OCI-M2 (cell line): ENCODE measurements around the gene VSTM2B.
"Not testable (repeated sequence)": the region's sequence is repeated elsewhere in the genome, so short reads cannot be mapped to it uniquely, and the experiment has no call there.

Experiments used
- DNase-seq: peaks from one replicate; lab custom pipeline; 2025; ENCODE audit not compliant: unreplicated experiment; lab: John Stamatoyannopoulos, UW

The VSTM2B gene

GRCh38 chr19:29544656-29545360, 19.0 kb downstream of the VSTM2B start:
- DNase-seq, result no peak

GRCh38 chr19:29545447-29545846, 19.7 kb downstream of the VSTM2B start:
- DNase-seq, result not testable (repeated sequence)

- no peak for DNase-seq
Measured at GRCh38 chr19:29545866-29546582, 20.2 kb downstream of the VSTM2B start.

- DNase-seq, result no peak
Measured at GRCh38 chr19:29546583-29547190, 20.9 kb downstream of the VSTM2B start.

GRCh38 chr19:29547361-29547960, 21.7 kb downstream of the VSTM2B start:
- DNase-seq, result no peak

- no peak for DNase-seq
Measured at GRCh38 chr19:29547981-29548380, 22.2 kb downstream of the VSTM2B start.

GRCh38 chr19:29548483-29549085, 22.8 kb downstream of the VSTM2B start:
- no peak for DNase-seq

- no peak for DNase-seq
Measured at GRCh38 chr19:29549105-29550070, 23.6 kb downstream of the VSTM2B start.

GRCh38 chr19:29550896-29551295, 25.1 kb downstream of the VSTM2B start:
- no peak for DNase-seq

- no peak for DNase-seq
Measured at GRCh38 chr19:29551774-29552173, 26.0 kb downstream of the VSTM2B start.

GRCh38 chr19:29552454-29553280, 26.9 kb downstream of the VSTM2B start:
- no peak for DNase-seq

- no peak for DNase-seq
Measured at GRCh38 chr19:29554149-29554548, 28.4 kb downstream of the VSTM2B start.

- not testable (repeated sequence) for DNase-seq
Measured at GRCh38 chr19:29559110-29559509, 33.3 kb downstream of the VSTM2B start.

GRCh38 chr19:29559743-29560142, 33.9 kb downstream of the VSTM2B start:
- DNase-seq, result no peak

GRCh38 chr19:29560313-29561075, 34.7 kb downstream of the VSTM2B start:
- no peak for DNase-seq

- no peak for DNase-seq
Measured at GRCh38 chr19:29561601-29562000, 35.8 kb downstream of the VSTM2B start.

- no peak for DNase-seq
Measured at GRCh38 chr19:29562299-29563297, 36.8 kb downstream of the VSTM2B start.
